Heart right ventricle (tissue), 16 donors: ENCODE results near the gene ACYP2. TPM values are rescaled to one million over a fixed set of nuclear protein-coding genes. Genes with fewer than 3 reads are reported as not detected.
A peak's percentile ranks its signal among the peaks of the same experiment; 100 is the strongest.
"Not testable (repeated sequence)": the region's sequence is repeated elsewhere in the genome, so short reads cannot be mapped to it uniquely, and the experiment has no call there.

Source experiments
- ATAC-seq, 8 donors: fragments of 200-7000 bp; cut with Tn5 transposase; one replicate each; pipeline ENCODE4 v1.9.1; 2020; ENCODE audit warnings: mild to moderate bottlenecking in 8 of 8, moderate library complexity in 8 of 8, moderate number of reproducible peaks in 1 of 8
- DNase-seq, 2 donors: peaks; one replicate each; pipeline ENCODE4 v3.0.0-alpha.2; 2020
- H3K27ac ChIP-seq, 10 donors: fragments of 200-600 bp; sonication (generic) in 2 of 10; one replicate each; pipeline versions ENCODE4 v1.5.0 to v1.8.0; 2020 to 2022; ENCODE audit warnings: mild to moderate bottlenecking in 3 of 10
- H3K27me3 ChIP-seq, 7 donors: fragments of 200-600 bp; one replicate each; pipeline ENCODE4 v1.8.0; 2021 to 2022; ENCODE audit warnings: mild to moderate bottlenecking in 2 of 7
- H3K36me3 ChIP-seq, 9 donors: fragments of 200-600 bp; sonication (generic) in 1 of 9; one replicate each; pipeline versions ENCODE4 v1.5.0 to v1.8.0; 2020 to 2022; ENCODE audit warnings: mild to moderate bottlenecking in 2 of 9
- H3K4me1 ChIP-seq, 9 donors: fragments of 200-600 bp; sonication (generic) in 1 of 9; one replicate each; pipeline versions ENCODE4 v1.5.0 to v1.8.0; 2020 to 2022; ENCODE audit warnings: mild to moderate bottlenecking in 4 of 9
- H3K4me3 ChIP-seq, 10 donors: fragments of 200-600 bp; sonication (generic) in 2 of 10; one replicate each; pipeline versions ENCODE4 v1.5.0 to v1.8.0; 2020 to 2022; ENCODE audit warnings: mild to moderate bottlenecking in 7 of 10, moderate library complexity in 2 of 10
- H3K9me3 ChIP-seq, 11 donors: fragments of 200-600 bp in 10 of 11; sonication (generic) in 2 of 11; one replicate each; pipeline versions ENCODE4 v1.5.0 to v1.8.0; 2013 to 2022; ENCODE audit warnings: mild to moderate bottlenecking in 2 of 11, control low read depth in 1 of 11, moderate library complexity in 1 of 11
- WGBS, 2 donors: extraction: QIAGEN DNeasy Blood & Tissue Kit; methylation state at CpG; one replicate each; pipeline ENCODE4 v1.1.7; 2013; ENCODE audit warnings: inconsistent platforms in 1 of 2; 5-methylcytosine and 5-hydroxymethylcytosine counted together
- intact Hi-C, 10 donors: fragments of 100-400 bp; cut with DNase I; formaldehyde crosslinking; loops; one replicate each; pipeline versions ENCODE4 v1.11.1 to v1.14.2; 2022
- polyA plus RNA-seq, 2 donors: library from polyadenylated mRNA; stranded (reverse); fragments of 200-250 nt; gene quantifications; one replicate each; pipeline ENCODE4 v1.2.3, GENCODE V29; 2013
- total RNA-seq, 10 donors: library from RNA; stranded (reverse); fragmentation: NEBNext Ultra II Directional in 3 of 10; extraction: Animal tissue kit (Norgen Biotek cat#: 25700) in 3 of 10; gene quantifications; one replicate each; pipeline versions ENCODE4 v1.2.1 to v1.2.4, GENCODE V29; 2021 to 2023
- TF ChIP-seq, protein P1 (sequence below), 9 donors: fragments of 200-600 bp; sonication (generic) in 2 of 9; IDR thresholded peaks; one replicate each; pipeline versions ENCODE4 v1.5.0 to v1.8.0; 2021 to 2022; ENCODE audit warnings: antibody characterized with exemption in 9 of 9, mild to moderate bottlenecking in 5 of 9, moderate library complexity in 1 of 9
- donor health status: Arrhythmogenic right ventricular cardiomyopathy.
- donor health status: ischemic (EF 13 %, LVEDD 7.1; RV severe dilation, severe dysfunction).
- donor health status: healthy with polysubstance abuse.
- donor health status: DM: no; HTN: yes; CAD: no.
- donor health status: DM: no; HTN: no; CAD: no.
- donor health status: ischemic (EF 25% LVEDD 6.9; RV normal size, moderate dysfunction).
- donor health status: ischemic (EF 25% LVEDD 5.7; RV mildly dilated, moderate dysfunction).
- donor health status: healthy.
- donor health status: DM: yes; HTN: yes; CAD: no.
- donor health status: Ischemic cardiomyopathy.
- donor health status: ischemic (EF 35%, LVEDD 5.7; RV mildly dilated, moderate dysfunction).
- donor health status: nonischemic (EF 11% LVEDD 7.7; RV severe dilation, severe dysfunction).
- donor health status: DM: yes; HTN: yes; CAD: no.
- donor health status: PGD.
- donor health status: ischemic (EF 29% LVEDD 5.4; RV normal size, mild dysfunction).
- donor health status: nonischemic (EF 23%, LVEDD 6.1; RV moderate dilation, normal function).

ACYP2 gene
- total and polyA plus RNA-seq, 12 donors: 45.7 to 87.1 (median 74.3) TPM

GRCh38 chr2:54259413-54260240, 144.2 kb downstream of the ACYP2 start:
- TF ChIP-seq, protein P1, sequence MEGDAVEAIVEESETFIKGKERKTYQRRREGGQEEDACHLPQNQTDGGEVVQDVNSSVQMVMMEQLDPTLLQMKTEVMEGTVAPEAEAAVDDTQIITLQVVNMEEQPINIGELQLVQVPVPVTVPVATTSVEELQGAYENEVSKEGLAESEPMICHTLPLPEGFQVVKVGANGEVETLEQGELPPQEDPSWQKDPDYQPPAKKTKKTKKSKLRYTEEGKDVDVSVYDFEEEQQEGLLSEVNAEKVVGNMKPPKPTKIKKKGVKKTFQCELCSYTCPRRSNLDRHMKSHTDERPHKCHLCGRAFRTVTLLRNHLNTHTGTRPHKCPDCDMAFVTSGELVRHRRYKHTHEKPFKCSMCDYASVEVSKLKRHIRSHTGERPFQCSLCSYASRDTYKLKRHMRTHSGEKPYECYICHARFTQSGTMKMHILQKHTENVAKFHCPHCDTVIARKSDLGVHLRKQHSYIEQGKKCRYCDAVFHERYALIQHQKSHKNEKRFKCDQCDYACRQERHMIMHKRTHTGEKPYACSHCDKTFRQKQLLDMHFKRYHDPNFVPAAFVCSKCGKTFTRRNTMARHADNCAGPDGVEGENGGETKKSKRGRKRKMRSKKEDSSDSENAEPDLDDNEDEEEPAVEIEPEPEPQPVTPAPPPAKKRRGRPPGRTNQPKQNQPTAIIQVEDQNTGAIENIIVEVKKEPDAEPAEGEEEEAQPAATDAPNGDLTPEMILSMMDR (IDR thresholded peaks at IDR 0.05): no peak
- 94 to 95% methylated on average over 6 of the region's 6 CpGs for WGBS, 2 donors
- no peak for ATAC-seq

DNA sequence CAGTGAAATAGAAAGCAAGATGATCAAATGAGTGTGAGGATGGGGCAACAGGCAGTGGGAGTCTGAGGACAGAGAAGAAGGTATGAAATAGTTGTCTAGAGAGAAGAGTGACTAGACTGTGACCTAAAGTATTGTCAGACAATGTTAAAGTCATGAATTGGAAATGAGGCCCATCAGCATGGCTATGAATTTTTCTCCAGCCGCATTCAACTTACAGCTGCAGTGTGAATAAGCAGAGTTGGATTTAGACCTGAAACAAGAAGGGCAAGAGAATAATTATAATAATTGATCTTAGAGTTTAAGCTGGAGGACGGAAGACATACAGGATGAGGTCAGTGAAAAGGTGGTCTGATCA, 144.8 kb downstream of the ACYP2 start:
- intact Hi-C loops: no loop called here
- no peaks in the 10 kb centered on the region for H3K27me3 ChIP-seq
- no peaks in the 10 kb centered on the region for H3K4me1 ChIP-seq
- DNase-seq (no peak), ATAC-seq (no peak)
- H3K9me3 ChIP-seq: peaks cover 0 to under 1% (median 0%) of the 10 kb centered on the region in 11 donors
- no peak overlapping the region for H3K4me3 ChIP-seq
- H3K27ac ChIP-seq: no peak overlapping the region
- TF ChIP-seq, protein P1 (IDR thresholded peaks at IDR 0.05): no peak
- WGBS, 2 donors: 96 to 99% methylated on average over 2 of the region's 2 CpGs
- peaks cover 0 to 8% (median 0%) of the 10 kb centered on the region in 9 donors for H3K36me3 ChIP-seq

More at GRCh38 chr2:54259413-54260240, 144.2 kb downstream of the ACYP2 start:
- H3K4me1 ChIP-seq: no peaks in the 10 kb centered on the region
- no peaks in the 10 kb centered on the region for H3K9me3 ChIP-seq
- no peak overlapping the region for H3K4me3 ChIP-seq
- no peak overlapping the region for H3K27ac ChIP-seq
- intact Hi-C loops: no loop called here
- H3K36me3 ChIP-seq: peaks cover 0 to 11% (median 0%) of the 10 kb centered on the region in 9 donors
- no peaks in the 10 kb centered on the region for H3K27me3 ChIP-seq
- no peak for DNase-seq

GRCh38 chr2:54261537-54261936, 146.1 kb downstream of the ACYP2 start:
- DNase-seq (no peak), ATAC-seq (no peak)
- Histone ChIP-seq H3K9me3 (peaks cover 0 to 4% (median 0%) of the 10 kb centered on the region in 11 donors), H3K4me3 (no peak overlapping the region), H3K27ac (peak overlapping the region in 1 of 10 donors; percentile 6), H3K4me1 (no peaks in the 10 kb centered on the region), H3K36me3 (no peaks in the 10 kb centered on the region), H3K27me3 (no peaks in the 10 kb centered on the region)
- intact Hi-C loops: no loop called here
- TF ChIP-seq, protein P1 (IDR thresholded peaks at IDR 0.05): no peak
- 62 to 68% methylated on average over 2 of the region's 2 CpGs for WGBS, 2 donors

GRCh38 chr2:54262015-54262765, 146.8 kb downstream of the ACYP2 start:
- ATAC-seq (peak in 1 of 8 donors; percentile 52), DNase-seq (no peak)
- Histone ChIP-seq H3K4me3 (no peak overlapping the region), H3K9me3 (peaks cover 0 to 4% (median 0%) of the 10 kb centered on the region in 11 donors), H3K27ac (no peak overlapping the region), H3K36me3 (no peaks in the 10 kb centered on the region), H3K4me1 (peaks cover 0 to 2% (median 0%) of the 10 kb centered on the region in 9 donors), H3K27me3 (no peaks in the 10 kb centered on the region)
- TF ChIP-seq, protein P1 (IDR thresholded peaks at IDR 0.05): no peak
- intact Hi-C loops: no loop called here
- 83 to 87% methylated on average over 2 of the region's 2 CpGs for WGBS, 2 donors

- H3K27me3 ChIP-seq, ATAC-seq, H3K4me3 ChIP-seq, H3K27ac ChIP-seq, H3K36me3 ChIP-seq, intact Hi-C loops, H3K9me3 ChIP-seq, DNase-seq: not testable (repeated sequence)
- WGBS, 2 donors: 63 to 82% methylated on average over 1 of the region's 1 CpG
- H3K4me1 ChIP-seq: peaks cover 0 to 12% (median 0%) of the 10 kb centered on the region in 9 donors
These were observed 149.7 kb downstream of the ACYP2 start for GRCh38 chr2:54265081-54265480.
